Measurements from ENCODE around the gene DNAJB6. TPM values are rescaled to one million over a fixed set of nuclear protein-coding genes. Genes with fewer than 3 reads are reported as not detected.

Gene DNAJB6
- total RNA-seq, 1 donor from 2014 or later: 172 TPM

- Histone ChIP-seq H3K27me3 (no peaks in the 10 kb centered on the region), H3K9me3 (ENCODE audit: low read depth) (no peaks in the 10 kb centered on the region), H3K4me3 (no peak overlapping the region), H4K20me1 (ENCODE audit: low read depth) (no peaks in the 10 kb centered on the region), H3F3A (ENCODE audit: low read depth) (peaks cover 12% of the 10 kb centered on the region), H3K9ac (no peak overlapping the region), H3K4me2 (no peak overlapping the region), H3K36me3 (no peaks in the 10 kb centered on the region), H2AFZ (replicated peaks) (no peak overlapping the region), H3K79me2 (ENCODE audit: low read depth) (no peaks in the 10 kb centered on the region), H3K27ac (no peak overlapping the region), H3K4me1 (peaks cover 11% of the 10 kb centered on the region)
- peaks cover 15% of the 10 kb centered on the region for H3K4me1 Mint-ChIP-seq
- peaks cover 8% of the 10 kb centered on the region for H3K27me3 Mint-ChIP-seq (ENCODE audit: insufficient read depth, low read depth)
- DNase-seq (ENCODE audit: low spot score): no peak
- no peak overlapping the region for H3K4me3 Mint-ChIP-seq
- peak overlapping the region; percentile 63 for H3K27ac Mint-ChIP-seq
- TF ChIP-seq EZH2 (IDR thresholded peaks at IDR 0.05) (no peak), CTCF (IDR thresholded peaks at IDR 0.05) (no peak), EZH2phosphoT487 (IDR thresholded peaks at IDR 0.05) (no peak)
- no peaks in the 10 kb centered on the region for H3K9me3 Mint-ChIP-seq
- peaks cover 26% of the 10 kb centered on the region for H3K36me3 Mint-ChIP-seq
Measured at GRCh38 chr7:157409753-157410727, 73.2 kb downstream of the DNAJB6 start.

- peaks cover 15% of the 10 kb centered on the region for H3K4me1 Mint-ChIP-seq
- H3K9me3 Mint-ChIP-seq: no peaks in the 10 kb centered on the region
- Histone ChIP-seq H3K4me2 (no peak overlapping the region), H3K9me3 (ENCODE audit: low read depth) (no peaks in the 10 kb centered on the region), H3F3A (ENCODE audit: low read depth) (peaks cover 12% of the 10 kb centered on the region), H2AFZ (replicated peaks) (no peak overlapping the region), H3K4me1 (peaks cover 11% of the 10 kb centered on the region), H3K4me3 (no peak overlapping the region), H3K27me3 (no peaks in the 10 kb centered on the region), H3K9ac (no peak overlapping the region), H3K36me3 (no peaks in the 10 kb centered on the region), H3K79me2 (ENCODE audit: low read depth) (no peaks in the 10 kb centered on the region), H4K20me1 (ENCODE audit: low read depth) (no peaks in the 10 kb centered on the region), H3K27ac (no peak overlapping the region)
- DNase-seq (ENCODE audit: low spot score): no peak
- H3K4me3 Mint-ChIP-seq: no peak overlapping the region
- TF ChIP-seq CTCF (IDR thresholded peaks at IDR 0.05): no peak
- no peak for TF ChIP-seq EZH2phosphoT487 (IDR thresholded peaks at IDR 0.05)
- TF ChIP-seq EZH2 (IDR thresholded peaks at IDR 0.05): no peak
- peaks cover 33% of the 10 kb centered on the region for H3K36me3 Mint-ChIP-seq
- H3K27ac Mint-ChIP-seq: peak overlapping the region; percentile 63
- H3K27me3 Mint-ChIP-seq (ENCODE audit: insufficient read depth, low read depth): peaks cover 8% of the 10 kb centered on the region
Measured at GRCh38 chr7:157410831-157411556, 74.2 kb downstream of the DNAJB6 start.

GRCh38 chr7:157411580-157411979 lies 74.8 kb downstream of the DNAJB6 start:
- Histone ChIP-seq H3K9me3 (ENCODE audit: low read depth) (no peaks in the 10 kb centered on the region), H3K9ac (no peak overlapping the region), H3F3A (ENCODE audit: low read depth) (peaks cover 12% of the 10 kb centered on the region), H3K79me2 (ENCODE audit: low read depth) (no peaks in the 10 kb centered on the region), H3K4me3 (no peak overlapping the region), H4K20me1 (ENCODE audit: low read depth) (no peaks in the 10 kb centered on the region), H3K36me3 (no peaks in the 10 kb centered on the region), H3K27ac (no peak overlapping the region), H3K4me1 (peaks cover 11% of the 10 kb centered on the region), H2AFZ (replicated peaks) (no peak overlapping the region), H3K27me3 (no peaks in the 10 kb centered on the region), H3K4me2 (no peak overlapping the region)
- H3K36me3 Mint-ChIP-seq: peaks cover 38% of the 10 kb centered on the region
- no peak overlapping the region for H3K4me3 Mint-ChIP-seq
- H3K4me1 Mint-ChIP-seq: peaks cover 15% of the 10 kb centered on the region
- peaks cover 8% of the 10 kb centered on the region for H3K27me3 Mint-ChIP-seq (ENCODE audit: insufficient read depth, low read depth)
- TF ChIP-seq CTCF (IDR thresholded peaks at IDR 0.05): no peak
- TF ChIP-seq EZH2phosphoT487 (IDR thresholded peaks at IDR 0.05): no peak
- TF ChIP-seq EZH2 (IDR thresholded peaks at IDR 0.05): no peak
- no peak for DNase-seq (ENCODE audit: low spot score)
- peak overlapping the region; percentile 42 for H3K27ac Mint-ChIP-seq
- no peaks in the 10 kb centered on the region for H3K9me3 Mint-ChIP-seq

Data from neural progenitor cell (in vitro differentiated cells).